ENCODE measurements around the gene EGR4.

GRCh38 chr2:73301636-73302035 lies 8.3 kb upstream of the EGR4 start:
- no peak for TF ChIP-seq CTCF (IDR thresholded peaks at IDR 0.05)
- TF ChIP-seq POLR2A (IDR thresholded peaks at IDR 0.05): no peak
